ENCODE measurements around the gene LRRC55.
"Not testable (repeated sequence)": the region's sequence is repeated elsewhere in the genome, so short reads cannot be mapped to it uniquely, and the experiment has no call there.

LRRC55 gene

GRCh38 chr11:57158599-57158998, 23.2 kb upstream of the LRRC55 start:
- DNase-seq (ENCODE audit: low read depth) = no peak
- no peak overlapping the region for H3K4me3 ChIP-seq (ENCODE audit: low read depth, low read length)

DNA sequence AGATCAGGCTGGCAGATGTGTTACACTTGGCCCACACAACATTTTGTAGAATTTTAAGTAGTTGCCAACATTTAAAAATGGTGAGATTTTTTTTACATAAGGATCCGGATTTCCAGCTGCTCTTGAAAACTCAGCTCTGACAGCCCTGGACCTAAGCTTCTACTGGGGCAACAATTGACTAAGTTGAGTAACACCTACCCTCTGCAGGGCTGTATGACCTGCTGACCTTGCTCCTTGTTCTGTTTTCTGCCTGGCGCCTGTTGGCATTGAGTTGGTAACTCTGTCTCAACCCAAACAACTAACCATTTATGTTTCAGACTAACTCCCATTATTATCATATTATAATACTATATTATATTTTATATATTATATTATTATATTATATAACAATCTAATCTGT, 21.1 kb upstream of the LRRC55 start:
- DNase-seq (ENCODE audit: low read depth) = no peak
- H3K4me3 ChIP-seq (ENCODE audit: low read depth, low read length) = no peak overlapping the region

- no peak for DNase-seq (ENCODE audit: low read depth)
Measured at GRCh38 chr11:57161351-57161750, 20.4 kb upstream of the LRRC55 start.

DNA sequence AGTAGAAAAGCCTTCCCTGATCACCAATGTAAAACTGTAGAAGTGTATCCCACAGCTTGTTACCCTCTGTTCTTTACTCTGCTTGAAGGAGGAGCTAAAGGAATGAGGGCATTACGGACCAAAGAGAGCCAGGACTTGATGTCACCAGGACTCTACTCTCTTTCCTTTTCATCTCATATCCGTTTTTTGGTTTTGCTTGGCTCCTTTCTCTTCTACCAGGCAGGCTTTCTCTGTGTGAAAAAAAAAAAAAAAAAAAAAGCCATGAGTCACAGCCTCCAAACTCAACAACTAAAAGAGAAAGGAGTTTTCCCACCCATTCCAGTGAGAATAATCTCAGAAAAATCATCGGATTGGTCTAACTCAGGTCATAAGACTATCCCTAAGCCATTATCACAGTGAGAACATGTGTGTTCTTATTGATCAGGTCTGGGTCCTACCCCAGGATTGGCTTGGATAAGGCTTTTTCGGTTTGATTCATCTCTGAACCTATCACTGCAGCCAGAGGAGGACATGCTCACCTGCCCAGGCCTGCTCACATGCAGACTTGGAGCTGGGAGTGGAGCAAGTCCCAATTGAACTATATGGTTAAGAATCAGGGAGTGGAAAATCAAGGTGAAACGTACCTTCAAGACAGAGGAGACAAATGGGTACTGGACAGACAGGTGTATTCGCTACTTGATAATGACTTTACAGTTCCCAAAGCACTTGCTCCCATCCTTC, 19.4 kb upstream of the LRRC55 start:
- DNase-seq (ENCODE audit: low read depth) = no peak
- no peak overlapping the region for H3K4me3 ChIP-seq (ENCODE audit: low read depth, low read length)

More at GRCh38 chr11:57161351-57161750, 20.4 kb upstream of the LRRC55 start:
- no peak overlapping the region for H3K4me3 ChIP-seq (ENCODE audit: low read depth, low read length)

GRCh38 chr11:57163160-57163868, 18.4 kb upstream of the LRRC55 start:
- no peak overlapping the region for H3K4me3 ChIP-seq (ENCODE audit: low read depth, low read length)
- DNase-seq (ENCODE audit: low read depth) = no peak

- DNase-seq (ENCODE audit: low read depth) = no peak
Measured at GRCh38 chr11:57164317-57164716, 17.4 kb upstream of the LRRC55 start.

DNA sequence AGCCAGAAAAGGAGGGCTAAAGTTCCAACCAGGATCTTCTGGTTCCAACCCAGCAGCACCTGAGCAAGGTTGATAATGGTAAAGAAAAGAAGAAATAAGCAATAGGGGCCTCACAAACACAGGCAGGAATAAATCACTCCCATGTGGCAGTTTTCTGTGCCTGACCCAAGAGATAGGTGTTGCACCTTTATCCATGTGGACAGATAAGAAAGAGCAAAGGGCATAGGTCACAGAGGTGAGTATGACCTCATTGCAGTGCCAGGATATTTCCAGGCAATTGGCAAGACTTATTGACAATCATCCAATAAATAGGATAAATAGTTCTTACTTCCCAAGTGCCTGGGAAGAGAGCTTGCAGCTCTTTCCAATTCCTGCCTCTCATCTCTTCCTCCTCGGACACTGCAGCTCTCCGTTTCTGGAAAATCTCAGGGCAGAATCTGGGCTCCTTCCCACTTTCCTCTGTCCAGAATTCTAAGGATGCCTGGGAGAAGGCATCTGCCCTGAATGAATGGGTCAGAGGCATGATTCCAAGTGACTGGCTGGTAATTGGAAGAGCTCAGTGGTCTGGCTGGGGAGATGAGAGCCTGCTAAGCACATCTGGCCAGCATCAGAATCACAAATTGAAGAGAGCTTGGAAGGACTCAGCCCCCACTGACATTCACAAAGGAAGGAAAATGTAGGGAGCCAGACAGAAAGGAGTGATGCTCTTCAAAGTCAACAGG, 14.5 kb upstream of the LRRC55 start:
- H3K4me3 ChIP-seq (ENCODE audit: low read depth, low read length) = no peak overlapping the region
- no peak for DNase-seq (ENCODE audit: low read depth)

More at GRCh38 chr11:57164317-57164716, 17.4 kb upstream of the LRRC55 start:
- no peak overlapping the region for H3K4me3 ChIP-seq (ENCODE audit: low read depth, low read length)

DNA sequence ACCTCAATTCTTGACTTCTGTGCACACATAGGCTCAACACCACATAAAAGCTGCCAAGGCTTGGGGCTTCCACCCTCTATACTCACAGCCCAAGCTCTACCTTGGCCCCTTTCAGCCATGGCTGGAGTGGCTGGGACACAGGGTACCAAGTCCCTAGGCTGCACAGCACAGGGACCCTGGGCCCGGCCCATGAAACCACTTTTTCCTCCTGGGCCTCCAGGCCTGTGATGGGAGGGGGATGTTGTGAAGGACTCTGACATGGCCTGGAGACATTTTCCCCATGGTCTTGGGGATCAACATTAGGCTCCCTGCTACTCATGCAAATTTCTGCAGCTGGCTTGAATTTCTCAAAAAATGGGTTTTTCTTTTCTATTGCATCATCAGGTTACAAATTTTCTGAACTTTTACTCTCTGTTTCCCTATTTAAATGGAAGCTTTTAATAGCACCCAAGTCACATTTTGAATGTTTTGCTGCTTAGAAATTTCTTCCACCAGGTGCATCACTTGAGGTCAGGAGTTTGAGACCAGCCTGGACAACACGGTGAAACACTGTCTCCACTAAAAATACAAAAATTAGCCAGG, 11.9 kb upstream of the LRRC55 start:
- H3K4me3 ChIP-seq (ENCODE audit: low read depth, low read length); DNase-seq (ENCODE audit: low read depth): not testable (repeated sequence)

- DNase-seq (ENCODE audit: low read depth) = no peak
- no peak overlapping the region for H3K4me3 ChIP-seq (ENCODE audit: low read depth, low read length)
Measured at GRCh38 chr11:57172031-57172430, 9.7 kb upstream of the LRRC55 start.

DNA sequence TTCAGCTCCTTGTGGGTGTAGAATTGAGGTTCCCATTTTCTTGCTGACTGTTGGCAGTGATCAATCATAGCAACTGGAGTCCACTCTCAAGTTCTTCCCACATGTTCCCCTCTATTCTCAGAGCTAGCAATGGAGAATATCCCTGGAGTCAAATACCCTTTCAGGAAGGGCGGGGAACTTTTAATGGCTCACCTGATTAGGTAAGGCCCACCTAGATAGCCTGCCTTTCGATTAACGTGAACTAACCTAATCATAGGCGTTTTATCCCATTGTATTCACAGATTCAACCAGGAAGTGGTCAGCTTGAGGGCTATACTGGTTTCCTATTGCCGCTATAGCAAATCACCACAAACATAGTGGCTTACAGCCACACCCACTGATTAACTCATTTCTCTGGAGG, 7.1 kb upstream of the LRRC55 start:
- no peak overlapping the region for H3K4me3 ChIP-seq (ENCODE audit: low read depth, low read length)
- no peak for DNase-seq (ENCODE audit: low read depth)

DNA sequence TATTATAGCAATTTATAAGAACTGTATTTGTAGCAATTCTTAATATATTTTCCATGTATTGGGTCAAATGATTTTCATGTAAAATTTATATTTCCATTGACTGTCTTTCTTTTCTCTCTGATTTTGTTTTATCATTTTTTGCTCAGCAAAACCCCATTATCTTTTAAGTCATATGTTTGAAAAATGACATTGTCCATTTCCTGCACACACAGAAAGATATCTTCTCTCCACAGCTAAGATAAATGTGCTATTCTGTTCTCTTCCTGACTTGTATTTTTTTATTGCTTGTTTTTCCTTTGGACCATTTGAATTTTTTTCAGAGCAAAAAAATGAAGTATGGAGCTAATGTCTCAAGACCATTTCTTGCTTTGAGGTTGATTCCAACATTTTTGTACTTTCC, 6.3 kb upstream of the LRRC55 start:
- no peak for DNase-seq (ENCODE audit: low read depth)
- no peak overlapping the region for H3K4me3 ChIP-seq (ENCODE audit: low read depth, low read length)

GRCh38 chr11:57178334-57178733, 3.4 kb upstream of the LRRC55 start:
- no peak for DNase-seq (ENCODE audit: low read depth)
- H3K4me3 ChIP-seq (ENCODE audit: low read depth, low read length) = no peak overlapping the region

GRCh38 chr11:57179681-57180080, 2.1 kb upstream of the LRRC55 start:
- no peak for DNase-seq (ENCODE audit: low read depth)
- no peak overlapping the region for H3K4me3 ChIP-seq (ENCODE audit: low read depth, low read length)

- no peak overlapping the region for H3K4me3 ChIP-seq (ENCODE audit: low read depth, low read length)
- DNase-seq (ENCODE audit: low read depth) = no peak
Measured at GRCh38 chr11:57180081-57180561, 1.6 kb upstream of the LRRC55 start.

DNA sequence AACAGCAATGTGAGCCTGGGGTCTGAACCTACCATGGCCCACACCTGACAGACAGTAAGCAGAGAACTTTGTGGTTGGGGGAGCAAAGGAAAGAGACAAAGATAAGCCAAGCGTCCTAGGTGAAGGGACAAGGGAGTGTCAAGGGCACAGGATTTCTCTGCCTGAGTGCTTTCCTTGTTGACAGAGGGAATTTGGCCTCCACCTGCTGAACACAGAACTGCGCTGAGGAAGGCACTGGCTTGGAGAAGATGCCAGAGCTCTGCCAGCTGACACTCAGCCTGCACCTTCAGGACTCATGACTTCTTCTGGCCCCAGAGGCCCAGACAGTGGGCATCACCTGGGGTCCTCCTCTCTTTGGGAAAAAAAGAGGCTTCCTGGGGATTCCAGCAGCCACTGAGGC, 789 bp upstream of the LRRC55 start:
- DNase-seq (ENCODE audit: low read depth) = no peak
- no peak overlapping the region for H3K4me3 ChIP-seq (ENCODE audit: low read depth, low read length)

DNA sequence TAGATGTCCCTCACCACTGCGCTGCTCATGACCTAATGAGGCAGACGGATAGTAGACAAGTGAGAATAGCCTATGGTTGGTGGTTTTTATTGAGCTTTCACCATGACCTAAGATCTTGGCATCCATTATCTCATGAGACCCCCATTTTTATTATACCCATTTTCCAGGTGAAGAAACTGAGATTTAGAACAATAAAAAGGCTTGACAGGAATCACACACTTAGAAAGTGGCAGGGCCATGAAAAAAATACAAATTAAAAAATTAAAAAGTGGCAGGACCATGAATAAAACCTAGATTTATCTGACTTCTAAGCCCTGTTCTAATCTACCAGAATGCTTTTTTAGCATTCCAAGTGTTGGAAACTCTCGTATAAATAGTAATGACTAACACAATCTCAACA, 1.1 kb downstream of the LRRC55 start:
- H3K4me3 ChIP-seq (ENCODE audit: low read depth, low read length) = no peak overlapping the region
- DNase-seq (ENCODE audit: low read depth) = no peak

- DNase-seq (ENCODE audit: low read depth) = no peak
- no peak overlapping the region for H3K4me3 ChIP-seq (ENCODE audit: low read depth, low read length)
Measured at GRCh38 chr11:57190548-57190947, 8.8 kb downstream of the LRRC55 start.

- no peak overlapping the region for H3K4me3 ChIP-seq (ENCODE audit: low read depth, low read length)
- DNase-seq (ENCODE audit: low read depth) = no peak
Measured at GRCh38 chr11:57191311-57192219, 9.8 kb downstream of the LRRC55 start.

DNA sequence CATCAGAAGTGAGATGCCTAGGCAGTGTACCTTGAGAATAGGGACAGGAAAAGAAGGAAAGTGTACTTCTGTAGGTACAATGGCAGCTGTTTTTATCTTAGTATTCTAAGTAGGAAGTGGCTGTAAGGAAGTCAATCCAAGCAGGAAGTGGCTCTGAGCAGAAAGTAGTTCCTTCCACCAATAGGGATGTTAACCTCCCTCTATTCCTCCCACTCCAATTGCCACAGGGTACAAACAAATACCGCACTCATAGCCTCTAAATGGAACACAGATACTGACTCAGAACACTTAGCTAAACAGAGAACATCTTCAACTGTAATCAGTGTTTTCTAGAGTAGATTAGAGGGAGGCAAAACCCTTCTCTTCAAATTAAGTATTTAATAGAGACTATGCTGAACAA, 10.6 kb downstream of the LRRC55 start:
- H3K4me3 ChIP-seq (ENCODE audit: low read depth, low read length) = no peak overlapping the region
- DNase-seq (ENCODE audit: low read depth) = no peak

Measured in skeletal muscle cell (primary cell).